IMR-90 (cell line): ENCODE measurements around the gene CFAP20. TPM values are rescaled to one million over a fixed set of nuclear protein-coding genes. Genes with fewer than 3 reads are reported as not detected.

Source experiments
- ATAC-seq: fragments of 200-7000 bp; cut with Tn5 transposase; 2 replicates; pipeline ENCODE4 v1.9.1; 2020; ENCODE audit warnings: low read depth, mild to moderate bottlenecking, moderate library complexity
- BruUV-seq: library from RNA; stranded (reverse); fragments of 400-500 nt; replicated peaks from 2 replicates; lab custom pipeline; 2021; lab: Mats Ljungman, UMichigan
- CTCF ChIA-PET: fragments of 300-600 bp; formaldehyde crosslinking; extraction: SDS; loops from one replicate; lab custom pipeline; 2021; ENCODE audit warnings: antibody characterized with exemption; lab: Yijun Ruan, JAX
- POLR2A ChIA-PET: fragments of 300-600 bp; sonication (Branson Sonifier 250); formaldehyde crosslinking; loops from one replicate; lab custom pipeline; 2022; ENCODE audit warnings: antibody characterized with exemption; ENCODE audit not compliant: unreplicated experiment; lab: Charles Lee
- DNase-seq: peaks from one replicate; pipeline ENCODE4 v3.0.0; 2013
- H2AFZ ChIP-seq: replicated peaks from 2 replicates; pipeline ENCODE3; 2013; ENCODE audit warnings: low read length, mild to moderate bottlenecking; ENCODE audit not compliant: poor library complexity
- H2AK5ac ChIP-seq: 2 replicates; pipeline ENCODE4 v1.6.1; 2013; ENCODE audit warnings: low read depth, low read length, inconsistent platforms
- H2AK9ac ChIP-seq: replicated peaks from 2 replicates; pipeline ENCODE3; 2013; ENCODE audit warnings: mild to moderate bottlenecking, low read depth, low read length, moderate library complexity; ENCODE audit not compliant: poor library complexity
- H2BK120ac ChIP-seq: 2 replicates; pipeline ENCODE4 v1.6.1; 2013; ENCODE audit warnings: low read depth, low read length, inconsistent platforms
- H2BK15ac ChIP-seq: 3 replicates; pipeline ENCODE4 v1.6.1; 2013; ENCODE audit warnings: low read depth, low read length, inconsistent platforms
- H2BK20ac ChIP-seq: 2 replicates; pipeline ENCODE4 v1.6.1; 2013; ENCODE audit warnings: low read depth, mild to moderate bottlenecking, inconsistent platforms, low read length, moderate library complexity
- H2BK5ac ChIP-seq: 2 replicates; pipeline ENCODE4 v1.6.1; 2013; ENCODE audit warnings: mild to moderate bottlenecking, low read depth, low read length, inconsistent platforms; ENCODE audit not compliant: poor library complexity, severe bottlenecking
- H3K14ac ChIP-seq: replicated peaks from 2 replicates; pipeline ENCODE4 v1.6.1; 2013; ENCODE audit warnings: low read depth, low read length, inconsistent platforms
- H3K18ac ChIP-seq: 2 replicates; pipeline ENCODE4 v1.6.1; 2013; ENCODE audit warnings: low read depth, low read length, control low read depth
- H3K23ac ChIP-seq: 2 replicates; pipeline ENCODE4 v1.6.1; 2013; ENCODE audit warnings: low read depth, low read length, inconsistent platforms
- H3K27ac ChIP-seq: 2 replicates; pipeline ENCODE4 v1.5.1; 2013; ENCODE audit warnings: mild to moderate bottlenecking, control low read depth, low read length; ENCODE audit not compliant: insufficient read depth
- H3K27me3 ChIP-seq: 2 replicates; pipeline ENCODE4 v1.6.1; 2013; ENCODE audit warnings: low read length; ENCODE audit not compliant: control insufficient read depth, insufficient read depth
- H3K36me3 ChIP-seq: 2 replicates; pipeline ENCODE4 v1.6.1; 2013; ENCODE audit warnings: low read length, mixed read lengths; ENCODE audit not compliant: control insufficient read depth, insufficient read depth
- H3K4ac ChIP-seq: 2 replicates; pipeline ENCODE4 v1.6.1; 2013; ENCODE audit warnings: low read depth, low read length, inconsistent platforms
- H3K4me1 ChIP-seq: 2 replicates; pipeline ENCODE4 v1.6.1; 2013; ENCODE audit warnings: low read length, mixed read lengths; ENCODE audit not compliant: control insufficient read depth, insufficient read depth
- H3K4me2 ChIP-seq: 2 replicates; pipeline ENCODE4 v1.6.1; 2013; ENCODE audit warnings: low read depth, mild to moderate bottlenecking, control low read depth, low read length, moderate library complexity
- H3K4me3 ChIP-seq: 2 replicates; pipeline ENCODE4 v1.5.1; 2013; ENCODE audit warnings: low read depth, mild to moderate bottlenecking, control low read depth, low read length, moderate library complexity; ENCODE audit not compliant: insufficient read depth
- H3K56ac ChIP-seq: 2 replicates; pipeline ENCODE4 v1.6.1; 2013; ENCODE audit warnings: low read length, inconsistent platforms; ENCODE audit not compliant: insufficient read depth; ENCODE audit errors: extremely low read depth
- H3K79me1 ChIP-seq, 2 experiments: 2 replicates each; pipeline ENCODE4 v1.6.1; 2013; ENCODE audit warnings: low read length in 2 of 2, inconsistent platforms in 1 of 2, low read depth in 1 of 2
- H3K9ac ChIP-seq: 2 replicates; pipeline ENCODE4 v1.6.1; 2013; ENCODE audit warnings: low read depth, low read length, control low read depth
- H3K9me1 ChIP-seq: 2 replicates; pipeline ENCODE4 v1.6.1; 2013; ENCODE audit warnings: low read length, inconsistent platforms; ENCODE audit not compliant: insufficient read depth
- H3K9me3 ChIP-seq: 2 replicates; pipeline ENCODE4 v1.6.1; 2013; ENCODE audit warnings: low read length; ENCODE audit not compliant: control insufficient read depth, insufficient read depth
- H4K20me1 ChIP-seq: 2 replicates; pipeline ENCODE4 v1.6.1; 2013; ENCODE audit warnings: low read length, inconsistent platforms; ENCODE audit not compliant: insufficient read depth
- H4K5ac ChIP-seq: 2 replicates; pipeline ENCODE4 v1.6.1; 2013; ENCODE audit warnings: mild to moderate bottlenecking, low read depth, low read length, control low read depth
- H4K8ac ChIP-seq, 2 experiments: 2 replicates each; pipeline ENCODE4 v1.6.1; 2013; ENCODE audit warnings: low read depth in 2 of 2, low read length in 2 of 2, control low read depth in 1 of 2, inconsistent platforms in 1 of 2
- H4K91ac ChIP-seq: 2 replicates; pipeline ENCODE4 v1.6.1; 2013; ENCODE audit warnings: low read depth, low read length, inconsistent platforms; ENCODE audit not compliant: insufficient read depth
- BHLHE40 ChIP-seq: fragments of 150-350 bp; IDR thresholded peaks from 2 replicates; pipeline ENCODE4 v1.6.1; 2016; ENCODE audit warnings: mild to moderate bottlenecking, low read depth, low read length
- CEBPB ChIP-seq: IDR thresholded peaks from 2 replicates; pipeline ENCODE4 v1.6.1; 2012; ENCODE audit warnings: low read depth, low read length, improper control_type of control experiment
- CHD1 ChIP-seq: IDR thresholded peaks from 2 replicates; pipeline ENCODE4 v1.6.1; 2012; ENCODE audit warnings: low read depth, low read length, improper control_type of control experiment
- CTCF ChIP-seq: conservative IDR thresholded peaks from 2 replicates; pipeline ENCODE4 v1.5.1; 2012; ENCODE audit warnings: mild to moderate bottlenecking, low read depth, low read length, improper control_type of control experiment
- MAFK ChIP-seq: IDR thresholded peaks from 2 replicates; pipeline ENCODE4 v1.6.1; 2012; ENCODE audit warnings: low read depth, low read length, improper control_type of control experiment
- MAZ ChIP-seq: IDR thresholded peaks from 2 replicates; pipeline ENCODE4 v1.6.1; 2012; ENCODE audit warnings: low read depth, mild to moderate bottlenecking, low read length, improper control_type of control experiment, moderate library complexity, borderline replicate concordance
- MXI1 ChIP-seq: IDR thresholded peaks from 2 replicates; pipeline ENCODE4 v1.6.1; 2012; ENCODE audit warnings: low read depth, mild to moderate bottlenecking, low read length, moderate library complexity, borderline replicate concordance
- NFE2L2 ChIP-seq: fragments of 150-350 bp; IDR thresholded peaks from 2 replicates; pipeline ENCODE4 v1.6.1; 2016; ENCODE audit warnings: low read depth, mild to moderate bottlenecking, low read length
- POLR2A ChIP-seq: IDR thresholded peaks from 2 replicates; pipeline ENCODE4 v1.6.1; 2012; ENCODE audit warnings: mild to moderate bottlenecking, low read depth, low read length
- RAD21 ChIP-seq: IDR thresholded peaks from 2 replicates; pipeline ENCODE4 v1.6.1; 2012; ENCODE audit warnings: low read length, improper control_type of control experiment
- SMC3 ChIP-seq: fragments of 150-350 bp; IDR thresholded peaks from 2 replicates; pipeline ENCODE4 v1.6.1; 2016; ENCODE audit warnings: low read depth, mild to moderate bottlenecking, antibody characterized with exemption, low read length, moderate library complexity
- USF2 ChIP-seq: fragments of 150-350 bp; IDR thresholded peaks from 2 replicates; pipeline ENCODE4 v1.6.1; 2017; ENCODE audit warnings: mild to moderate bottlenecking, antibody characterized with exemption, low read length, low read depth
- WGBS, 2 experiments: methylation state at CpG; one replicate each; pipeline versions ENCODE4 v1.1.5 to v1.1.7; 2013; ENCODE audit warnings: missing lambda C conversion rate in 2 of 2; ENCODE audit not compliant: insufficient read length in 1 of 2; ENCODE audit errors: extremely low coverage in 2 of 2; 5-methylcytosine and 5-hydroxymethylcytosine counted together
- dilution Hi-C: fragments of 300-500 bp; cut with HindIII; formaldehyde crosslinking; loops from one replicate; pipeline ENCODE4 v1.14.3; 2018; ENCODE audit warnings: low sequenced_read_pairs; ENCODE audit not compliant: unreplicated experiment
- in situ Hi-C: fragments of 300-500 bp; cut with MboI; formaldehyde crosslinking; loops from 3 replicates; pipeline ENCODE4 v1.14.3; 2019; ENCODE audit warnings: low sequenced_read_pairs, inconsistent platforms, mixed read lengths
- intact Hi-C: fragments of 100-400 bp; cut with micrococcal nuclease; formaldehyde crosslinking; loops from 2 replicates; pipeline ENCODE4 v1.10.0; 2022
- polyA plus RNA-seq, 3 experiments: library from polyadenylated mRNA; depleted of rRNA; stranded (reverse); fragments of >200 nt; gene quantifications; 2 replicates each; pipeline ENCODE4 v1.2.3, GENCODE V29; 2012; ENCODE audit warnings: low replicate concordance in 1 of 3
- total RNA-seq: library from RNA; depleted of rRNA; stranded (reverse); fragments of >200 nt; gene quantifications from 2 replicates; pipeline ENCODE4 v1.2.3, GENCODE V29; 2012
- TF ChIP-seq, protein P1 (sequence below): fragments of 150-350 bp; IDR thresholded peaks from 2 replicates; pipeline ENCODE4 v1.6.1; 2016; ENCODE audit warnings: low read depth, mild to moderate bottlenecking, low read length, moderate library complexity, borderline replicate concordance

Gene CFAP20
- total and polyA plus RNA-seq, 2 of the 4 experiments (the other 2 are of a cell fraction), result 39.1 to 54.0 TPM

- WGBS, 2 experiments, result 83% methylated on average over 1 of the region's 3 CpGs; no CpG with 5 or more reads in 1 of the 2 experiments
- Histone ChIP-seq H4K8ac (no peak overlapping the region), H3K56ac (no peak overlapping the region), H2BK15ac (no peak overlapping the region), H2AFZ (no peak overlapping the region), H4K91ac (no peak overlapping the region), H3K4me1 (no peaks in the 10 kb centered on the region), H2BK5ac (no peak overlapping the region), H2AK9ac (no peak overlapping the region), H3K79me1 (no peaks in the 10 kb centered on the region), H3K18ac (no peak overlapping the region), H3K9ac (no peak overlapping the region), H3K36me3 (peaks cover 34% of the 10 kb centered on the region), H3K27ac (no peak overlapping the region), H3K4me2 (no peak overlapping the region), H4K5ac (no peak overlapping the region), H2AK5ac (no peak overlapping the region), H3K4me3 (no peak overlapping the region), H3K27me3 (no peaks in the 10 kb centered on the region), H2BK120ac (no peak overlapping the region), H3K14ac (no peak overlapping the region), H3K4ac (no peak overlapping the region), H4K20me1 (no peaks in the 10 kb centered on the region), H2BK20ac (no peak overlapping the region), H3K9me3 (no peaks in the 10 kb centered on the region), H3K9me1 (no peaks in the 10 kb centered on the region; the same call in 1 of the 2 replicates), H3K23ac (no peak overlapping the region)
- intact Hi-C loops, result no loop called here
- no TSS peak for BruUV-seq
- dilution Hi-C loops, result no loop called here
- in situ Hi-C loops, result no loop called here
- POLR2A ChIA-PET, result no interaction called here
- ATAC-seq (no peak), DNase-seq (no peak)
- CTCF ChIA-PET, result no interaction called here
- TF ChIP-seq RAD21, result no peak
- TF ChIP-seq MAZ, result no peak
- TF ChIP-seq, protein P1, sequence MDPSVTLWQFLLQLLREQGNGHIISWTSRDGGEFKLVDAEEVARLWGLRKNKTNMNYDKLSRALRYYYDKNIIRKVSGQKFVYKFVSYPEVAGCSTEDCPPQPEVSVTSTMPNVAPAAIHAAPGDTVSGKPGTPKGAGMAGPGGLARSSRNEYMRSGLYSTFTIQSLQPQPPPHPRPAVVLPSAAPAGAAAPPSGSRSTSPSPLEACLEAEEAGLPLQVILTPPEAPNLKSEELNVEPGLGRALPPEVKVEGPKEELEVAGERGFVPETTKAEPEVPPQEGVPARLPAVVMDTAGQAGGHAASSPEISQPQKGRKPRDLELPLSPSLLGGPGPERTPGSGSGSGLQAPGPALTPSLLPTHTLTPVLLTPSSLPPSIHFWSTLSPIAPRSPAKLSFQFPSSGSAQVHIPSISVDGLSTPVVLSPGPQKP, result no peak
- no peak for TF ChIP-seq POLR2A
- no peak for TF ChIP-seq CEBPB
- TF ChIP-seq BHLHE40, result no peak
- no peak for TF ChIP-seq SMC3
- no peak for TF ChIP-seq USF2
- no peak for TF ChIP-seq MXI1
- no peak for TF ChIP-seq CTCF
- TF ChIP-seq MAFK, result no peak
- no peak for TF ChIP-seq NFE2L2
- no peak for TF ChIP-seq CHD1
Observed at GRCh38 chr16:58158725-58159124, 29.5 kb upstream of the CFAP20 start.
